Measurements from ENCODE around the gene NME3.

Gene NME3

DNA sequence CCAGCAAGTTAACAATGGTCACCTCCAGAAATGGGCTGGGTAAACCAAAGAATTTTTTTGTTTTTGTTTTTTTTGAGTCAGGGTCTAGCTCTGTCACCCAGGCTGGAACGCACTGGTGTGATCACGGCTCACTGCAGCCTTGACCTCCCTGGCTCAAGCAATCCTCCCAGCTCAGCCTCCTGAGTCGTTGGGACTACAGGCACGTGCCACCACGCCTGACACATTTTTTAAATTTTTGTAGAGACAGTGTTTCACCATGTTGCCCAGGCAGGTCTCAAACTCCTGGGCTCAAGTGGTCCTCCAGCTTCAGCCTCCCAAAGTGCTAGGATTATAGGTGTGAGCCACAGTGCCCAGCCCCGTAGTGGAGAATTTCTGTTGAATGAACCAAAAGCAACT, 9.3 kb upstream of the NME3 start:
- DNase-seq (ENCODE audit: low read depth in 2 of 2), result no peak

DNA sequence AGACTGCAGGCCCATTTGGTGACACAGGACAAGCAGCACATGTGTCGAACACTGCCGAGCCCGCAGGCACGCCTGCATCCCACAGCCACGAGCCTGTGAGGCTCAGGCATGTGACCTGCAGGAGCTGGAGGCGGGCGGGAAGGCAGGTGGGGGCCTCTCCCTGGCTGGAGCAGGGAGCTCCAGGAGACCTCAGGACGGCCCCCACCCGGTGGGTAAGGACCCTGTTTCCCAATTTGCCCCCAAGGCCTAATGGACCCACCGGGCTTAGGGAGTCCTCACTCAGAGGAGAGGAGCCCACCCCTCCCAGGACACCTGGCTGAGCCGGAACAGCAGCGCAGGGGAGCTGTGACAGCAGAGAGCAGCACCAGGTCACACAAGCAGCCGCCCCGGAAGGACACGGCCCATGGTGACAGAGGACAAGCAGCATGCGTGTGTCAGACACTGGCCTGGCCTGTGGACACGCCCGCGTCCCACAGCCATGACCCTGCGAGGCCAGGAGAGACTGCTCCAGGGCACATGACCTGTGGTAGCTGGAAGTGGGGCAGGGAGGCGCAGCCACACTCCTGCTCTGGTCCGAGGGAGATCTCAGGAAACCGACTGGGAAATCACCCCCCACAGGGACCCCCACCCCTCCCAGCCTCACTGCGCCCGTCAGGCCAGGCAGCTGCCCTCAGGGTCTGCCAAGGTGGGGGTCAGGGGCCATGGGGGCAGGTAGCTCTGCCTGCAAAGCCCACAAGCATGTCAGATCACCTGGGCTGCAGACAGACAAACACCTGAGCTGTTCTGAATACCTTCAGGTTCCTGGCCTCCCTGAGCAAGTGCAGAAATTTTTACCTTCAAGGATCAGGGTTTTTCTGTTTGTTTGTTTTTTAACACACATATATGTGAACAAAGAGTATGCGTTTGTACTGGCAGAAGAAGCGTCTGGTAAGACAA, 8.7 kb upstream of the NME3 start:
- DNase-seq (ENCODE audit: low read depth in 2 of 2), result no peak

- DNase-seq (ENCODE audit: low read depth in 2 of 2), result no peak
Observed at GRCh38 chr16:1779234-1779701, 7.9 kb upstream of the NME3 start.

DNA sequence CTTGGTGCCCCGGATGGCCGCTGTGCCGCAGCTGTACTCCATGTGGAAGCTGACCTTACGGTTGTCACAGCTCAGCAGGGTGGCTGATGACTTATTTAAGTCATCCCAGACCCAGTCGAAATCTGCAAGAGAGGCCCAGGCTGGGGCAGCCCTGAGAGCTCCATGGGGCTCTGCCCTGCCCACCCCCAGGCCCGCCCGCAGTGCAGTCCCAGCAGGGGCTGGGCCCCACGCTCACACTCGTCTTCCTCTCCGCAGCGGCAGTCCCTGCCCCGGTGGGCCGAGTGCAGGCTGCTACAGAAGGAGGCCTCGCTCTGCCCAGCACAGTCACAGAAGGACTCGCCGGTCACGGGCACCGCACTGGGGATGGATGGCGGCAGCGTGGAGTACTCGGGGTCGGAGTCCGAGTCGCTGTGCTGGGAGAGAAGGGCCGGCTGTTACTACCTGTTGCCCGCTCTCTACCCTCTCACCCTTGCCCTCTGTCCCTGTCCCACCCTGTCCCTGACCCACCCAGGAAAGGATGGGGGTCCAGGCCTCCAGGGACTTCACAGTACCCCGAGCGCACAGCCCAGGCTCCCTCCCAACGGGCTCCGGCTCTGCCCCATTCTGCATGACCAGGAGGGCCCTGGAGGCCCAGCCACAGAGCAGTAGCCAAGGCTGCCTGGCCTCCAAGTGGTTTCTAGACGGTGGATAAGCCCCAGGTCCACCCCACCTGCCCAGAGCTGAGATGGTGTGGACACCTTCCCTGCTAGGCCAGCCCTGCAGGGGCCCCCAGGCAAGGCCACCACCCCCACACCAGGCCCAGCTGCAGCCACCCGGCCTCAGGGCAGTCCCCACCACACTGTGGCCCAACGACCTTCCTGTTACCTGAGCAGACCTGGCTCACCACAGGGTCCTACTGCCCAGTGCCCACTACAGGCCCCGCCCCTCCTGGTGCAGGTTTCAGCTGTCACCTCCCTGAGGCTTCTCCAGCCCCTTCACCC, 7.1 kb upstream of the NME3 start:
- DNase-seq (ENCODE audit: low read depth in 2 of 2), result no peak

GRCh38 chr16:1777375-1778199, 6.2 kb upstream of the NME3 start:
- no peak for DNase-seq (ENCODE audit: low read depth in 2 of 2)

- DNase-seq (ENCODE audit: low read depth in 2 of 2), result no peak
Observed at GRCh38 chr16:1776991-1777374, 5.6 kb upstream of the NME3 start.

DNA sequence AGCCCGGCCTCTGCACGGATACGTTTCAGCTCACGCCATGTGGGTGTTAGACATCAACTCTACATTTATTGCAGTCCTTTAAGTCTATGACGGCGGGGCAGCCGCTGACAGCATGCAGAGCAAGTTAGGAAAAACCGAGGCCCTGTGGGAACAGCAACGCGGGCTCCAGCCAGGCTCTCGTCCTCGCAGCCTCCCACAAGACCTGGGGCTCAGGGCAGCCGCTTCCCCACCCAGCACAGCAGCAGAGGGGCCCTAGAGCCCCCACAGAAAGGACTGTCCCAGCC, 5.3 kb upstream of the NME3 start:
- no peak for DNase-seq (ENCODE audit: low read depth in 2 of 2)

GRCh38 chr16:1775846-1776671, 4.7 kb upstream of the NME3 start:
- no peak for DNase-seq (ENCODE audit: low read depth in 2 of 2)

DNA sequence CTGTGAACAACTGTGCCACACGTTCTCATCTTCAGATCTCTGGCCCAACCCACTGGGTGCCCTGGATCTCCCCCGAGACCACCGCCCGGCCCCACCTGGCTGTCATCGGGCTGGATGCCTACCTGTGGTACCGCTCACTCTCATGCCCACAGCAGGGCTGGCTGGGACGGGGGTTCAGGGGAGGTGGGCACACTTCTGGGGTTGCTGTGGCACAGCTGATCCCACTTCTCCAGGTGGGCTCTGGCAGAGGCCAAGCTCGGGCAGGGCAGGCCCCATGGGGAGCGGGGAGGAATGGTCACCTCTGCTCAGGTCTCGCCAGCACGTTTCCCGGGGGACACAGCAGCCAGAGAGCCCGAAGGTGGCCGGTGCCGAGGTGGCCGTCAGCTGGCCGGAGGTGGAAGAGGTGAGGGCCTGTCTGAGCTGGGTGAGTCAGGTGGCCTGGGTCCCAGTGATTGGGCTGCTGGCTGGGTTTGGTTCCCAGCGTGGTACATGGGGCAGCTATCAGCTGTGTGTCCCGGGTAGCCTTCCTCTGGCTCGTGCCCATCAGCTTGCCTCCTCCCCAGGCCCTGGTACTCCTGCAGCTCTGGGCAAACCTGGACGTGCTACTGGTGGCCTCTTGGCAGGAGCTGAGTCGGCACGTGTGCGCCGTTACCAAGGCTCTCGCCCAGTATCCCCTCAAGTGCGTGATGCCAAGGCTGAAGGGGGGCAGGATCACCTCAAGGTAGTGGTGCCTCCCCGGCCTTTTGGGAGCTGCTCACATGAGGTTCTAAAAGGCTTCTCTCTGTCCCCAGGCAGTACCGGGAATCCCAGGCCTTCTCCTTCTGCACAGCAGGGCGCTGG, 3.9 kb upstream of the NME3 start:
- no peak for DNase-seq (ENCODE audit: low read depth in 2 of 2)

GRCh38 chr16:1774448-1774780, 3.1 kb upstream of the NME3 start:
- DNase-seq (ENCODE audit: low read depth in 2 of 2), result no peak

- DNase-seq (ENCODE audit: low read depth in 2 of 2), result no peak
Observed at GRCh38 chr16:1773703-1774447, 2.5 kb upstream of the NME3 start.

DNA sequence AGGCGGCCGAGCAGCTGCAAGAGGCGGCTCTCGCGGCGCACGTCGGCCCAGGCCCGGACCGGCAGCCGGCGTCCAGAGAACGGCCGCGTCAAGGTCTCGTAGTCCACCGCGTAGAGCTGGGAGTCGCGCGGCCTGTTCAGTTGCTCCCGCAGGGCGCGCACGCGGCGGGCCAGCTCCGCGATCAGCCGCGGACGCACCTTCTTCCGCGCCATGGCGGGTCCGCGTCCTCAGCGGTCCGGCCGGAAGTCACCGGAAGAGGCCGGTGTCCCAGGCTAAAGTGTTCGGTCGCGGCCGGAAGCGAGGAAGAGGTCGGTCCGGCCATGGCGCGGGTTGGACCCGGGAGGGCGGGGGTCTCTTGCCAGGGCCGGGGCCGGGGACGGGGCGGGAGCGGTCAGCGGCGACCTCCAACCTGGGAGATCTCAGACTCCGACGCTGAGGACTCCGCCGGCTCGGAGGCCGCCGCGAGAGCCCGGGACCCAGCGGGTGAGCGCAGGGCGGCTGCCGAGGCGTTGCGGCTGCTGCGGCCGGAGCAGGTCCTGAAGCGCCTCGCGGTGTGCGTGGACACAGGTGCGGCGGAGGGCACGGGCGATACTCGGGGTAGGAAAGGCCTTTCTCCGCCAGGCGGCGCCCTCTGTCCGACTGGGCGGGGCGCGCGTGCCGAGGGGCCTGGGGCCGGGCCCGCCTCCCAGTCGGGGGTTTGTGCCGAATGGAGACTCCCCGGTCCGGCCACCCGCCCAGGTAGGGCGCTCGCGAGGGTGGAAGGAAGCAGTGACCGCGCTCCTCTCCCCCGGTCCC, 1.8 kb upstream of the NME3 start, which contains the start of gene MRPS34:
Gene MRPS34, minus strand, starts transcription at position 227 of the 795 bp plus-strand sequence. Its CDS starts 15 bp downstream, at position 212.
- DNase-seq (ENCODE audit: low read depth in 2 of 2), result peak; percentile 72 to 76

- DNase-seq (ENCODE audit: low read depth in 2 of 2), result peak; percentile 52 to 58
Observed at GRCh38 chr16:1772362-1772907, 1.1 kb upstream of the NME3 start, which contains the start of gene EME2. EME2 (plus strand) TSS chr16:1772810; CDS start chr16:1773228, 418 bp downstream.

- no peak for DNase-seq (ENCODE audit: low read depth in 2 of 2)
Observed at GRCh38 chr16:1771864-1772361, 570 bp upstream of the NME3 start.

- no peak for DNase-seq (ENCODE audit: low read depth in 2 of 2)
Observed at GRCh38 chr16:1770328-1771187, 785 bp downstream of the NME3 start.

- DNase-seq (ENCODE audit: low read depth in 2 of 2), result no peak
Observed at GRCh38 chr16:1769402-1770300, 1.7 kb downstream of the NME3 start.
